GM12878 (cell line): ENCODE data around the gene ARID1A. TPM values are rescaled to one million over a fixed set of nuclear protein-coding genes. Genes with fewer than 3 reads are reported as not detected.

Experiments
- BHLHE40 ChIP-seq, 2 experiments: fragments of 450-650 bp in 1 of 2; IDR thresholded peaks; 2 replicates each; pipeline ENCODE4 v1.6.1; 2011 to 2017; ENCODE audit warnings: low read depth in 2 of 2, borderline replicate concordance in 1 of 2, improper control_type of control experiment in 1 of 2, low read length in 1 of 2, mild to moderate bottlenecking in 1 of 2
- CEBPB ChIP-seq, 2 experiments: fragments of 150-350 bp in 1 of 2; IDR thresholded peaks; 2 replicates each; pipeline ENCODE4 v1.6.1; 2012 to 2014; ENCODE audit warnings: low read depth in 2 of 2, low read length in 2 of 2, borderline replicate concordance in 1 of 2, inconsistent platforms in 1 of 2
- EGR1 ChIP-seq, 2 experiments: IDR thresholded peaks; 1 replicate in 1 of 2; 2 replicates in 1 of 2; pipeline ENCODE4 v1.6.1; 2011 to 2012; ENCODE audit warnings: low read depth in 2 of 2, low read length in 2 of 2, borderline replicate concordance in 1 of 2, mild to moderate bottlenecking in 1 of 2, moderate library complexity in 1 of 2
- IRF4 ChIP-seq: IDR thresholded peaks from 2 replicates; pipeline ENCODE4 v1.6.1; 2011; ENCODE audit warnings: low read depth, low read length
- KLF5 ChIP-seq: fragments of 450-650 bp; IDR thresholded peaks from 2 replicates; pipeline ENCODE4 v1.6.1; 2014; ENCODE audit warnings: mild to moderate bottlenecking; ENCODE audit not compliant: partially characterized antibody
- NBN ChIP-seq: fragments of 450-650 bp; IDR thresholded peaks from 2 replicates; pipeline ENCODE4 v1.6.1; 2016
- NFIC ChIP-seq: IDR thresholded peaks from 2 replicates; pipeline ENCODE4 v1.6.1; 2012; ENCODE audit warnings: low read depth, mild to moderate bottlenecking, inconsistent platforms, low read length, moderate library complexity
- PAX5 ChIP-seq: IDR thresholded peaks from 2 replicates; pipeline ENCODE4 v1.6.1; 2011; ENCODE audit warnings: low read depth, low read length, borderline replicate concordance
- POLR2AphosphoS5 ChIP-seq: IDR thresholded peaks from 2 replicates; pipeline ENCODE4 v1.6.1; 2011; ENCODE audit warnings: mild to moderate bottlenecking, low read length, inconsistent platforms
- RAD21 ChIP-seq: IDR thresholded peaks from 2 replicates; pipeline ENCODE4 v1.6.1; 2011; ENCODE audit warnings: mild to moderate bottlenecking, low read depth, low read length, moderate library complexity; ENCODE audit not compliant: insufficient read depth
- RFX5 ChIP-seq: IDR thresholded peaks from 2 replicates; pipeline ENCODE4 v1.6.1; 2011; ENCODE audit warnings: low read depth, low read length, improper control_type of control experiment
- RUNX3 ChIP-seq: IDR thresholded peaks from 2 replicates; pipeline ENCODE4 v1.6.1; 2012; ENCODE audit warnings: low read length, inconsistent platforms
- SMARCA5 ChIP-seq: fragments of 450-650 bp; IDR thresholded peaks from 2 replicates; pipeline ENCODE4 v1.6.1; 2017; ENCODE audit warnings: mild to moderate bottlenecking
- TARDBP ChIP-seq: IDR thresholded peaks from 2 replicates; pipeline ENCODE4 v1.6.1; 2016; ENCODE audit warnings: borderline replicate concordance
- ZNF217 ChIP-seq: fragments of 450-650 bp; IDR thresholded peaks from 2 replicates; pipeline ENCODE4 v1.6.1; 2017; ENCODE audit warnings: antibody characterized with exemption, mild to moderate bottlenecking
- ZSCAN29 ChIP-seq: fragments of 450-650 bp; IDR thresholded peaks from 2 replicates; pipeline ENCODE4 v1.6.1; 2017; ENCODE audit warnings: mild to moderate bottlenecking, moderate library complexity
- polyA plus RNA-seq, 11 experiments: library from polyadenylated mRNA; depleted of rRNA in 4 of 11; unstranded in 6 of 11; stranded (reverse) in 5 of 11; fragments of >200 nt; fragmentation: Nextera tagmentation in 4 of 11; fragmentation: Illumina TruSeq in 1 of 11; extraction: Ambion mirVana in 4 of 11; extraction: Trizol in 1 of 11; gene quantifications; 1 replicate in 1 of 11; 2 replicates in 10 of 11; pipeline versions ENCODE4 v1.2.1 to v1.2.3, GENCODE V29; 2011 to 2016; ENCODE audit warnings: inconsistent platforms in 2 of 11, missing spikeins in 2 of 11, low read depth in 1 of 11
- total RNA-seq, 4 experiments: library from RNA; depleted of rRNA in 3 of 4; stranded (reverse); fragments of >200 nt in 3 of 4; fragmentation: Illumina TruSeq in 1 of 4; extraction: Trizol in 1 of 4; gene quantifications; 2 replicates each; pipeline versions ENCODE4 v1.2.1 to v1.2.3, GENCODE V29; 2013 to 2021
- TF ChIP-seq, protein P1 (sequence below): fragments of 150-350 bp; IDR thresholded peaks from 2 replicates; pipeline ENCODE4 v1.6.1; 2014; ENCODE audit warnings: mild to moderate bottlenecking, low read depth, low read length
- TF ChIP-seq, protein P2 (sequence below): IDR thresholded peaks from 2 replicates; pipeline ENCODE4 v1.6.1; 2012; ENCODE audit warnings: low read depth, low read length, improper control_type of control experiment
- TF ChIP-seq, protein P3 (sequence below): fragments of 450-650 bp; IDR thresholded peaks from 2 replicates; pipeline ENCODE4 v1.6.1; 2018; ENCODE audit warnings: borderline replicate concordance, mild to moderate bottlenecking; ENCODE audit not compliant: partially characterized antibody
- TF ChIP-seq, protein P4 (sequence below): fragments of 450-650 bp; IDR thresholded peaks from 2 replicates; pipeline ENCODE4 v1.6.1; 2017; ENCODE audit warnings: mild to moderate bottlenecking
- TF ChIP-seq, protein P5 (sequence below), 3 experiments: IDR thresholded peaks in 2 of 3; conservative IDR thresholded peaks in 1 of 3; 2 replicates each; pipeline ENCODE4 v1.5.1; 2011; ENCODE audit warnings: low read depth in 3 of 3, low read length in 3 of 3, mild to moderate bottlenecking in 3 of 3, control low read depth in 2 of 3, moderate library complexity in 2 of 3, inconsistent platforms in 1 of 3, mixed read lengths in 1 of 3; ENCODE audit not compliant: control insufficient read depth in 2 of 3, insufficient read depth in 1 of 3; ENCODE audit errors: extremely low read depth in 1 of 3

Gene ARID1A
- total and polyA plus RNA-seq, 10 of the 15 experiments (the other 5 are each of a cell fraction or from before 2014, with no cell fraction given): 10.0 to 98.0 (median 23.5) TPM

DNA sequence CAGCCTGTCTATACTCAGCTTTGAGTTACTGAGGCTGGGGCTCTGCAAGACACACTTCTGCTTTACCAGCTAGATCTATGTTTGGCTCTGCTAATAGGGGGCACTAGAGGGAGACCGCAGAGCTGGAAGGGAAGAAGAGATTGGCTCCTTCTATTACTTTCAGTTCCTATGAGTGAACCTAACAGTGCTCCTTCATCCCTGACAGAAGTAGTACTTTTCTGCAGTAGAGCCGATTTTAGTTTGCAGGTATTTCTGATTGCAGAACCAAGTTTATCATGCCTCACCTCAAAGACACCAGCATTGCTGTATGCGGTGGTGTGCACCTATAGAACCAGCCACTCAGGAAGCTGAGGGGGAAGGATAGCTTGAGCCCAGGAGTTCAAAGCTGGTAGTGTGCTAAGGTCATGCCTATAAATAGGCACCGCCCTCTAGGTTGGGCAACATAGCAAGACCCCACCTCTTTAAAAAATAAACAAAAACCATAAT is 125.0 kb downstream of the ARID1A start (continued):
- TF ChIP-seq, protein P1, sequence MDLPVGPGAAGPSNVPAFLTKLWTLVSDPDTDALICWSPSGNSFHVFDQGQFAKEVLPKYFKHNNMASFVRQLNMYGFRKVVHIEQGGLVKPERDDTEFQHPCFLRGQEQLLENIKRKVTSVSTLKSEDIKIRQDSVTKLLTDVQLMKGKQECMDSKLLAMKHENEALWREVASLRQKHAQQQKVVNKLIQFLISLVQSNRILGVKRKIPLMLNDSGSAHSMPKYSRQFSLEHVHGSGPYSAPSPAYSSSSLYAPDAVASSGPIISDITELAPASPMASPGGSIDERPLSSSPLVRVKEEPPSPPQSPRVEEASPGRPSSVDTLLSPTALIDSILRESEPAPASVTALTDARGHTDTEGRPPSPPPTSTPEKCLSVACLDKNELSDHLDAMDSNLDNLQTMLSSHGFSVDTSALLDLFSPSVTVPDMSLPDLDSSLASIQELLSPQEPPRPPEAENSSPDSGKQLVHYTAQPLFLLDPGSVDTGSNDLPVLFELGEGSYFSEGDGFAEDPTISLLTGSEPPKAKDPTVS: no peak
- TF ChIP-seq ZSCAN29 (no peak), TARDBP (no peak), NFIC (no peak), RAD21 (peak; percentile 42), KLF5 (no peak), ZNF217 (no peak; the same call in 1 of the 2 replicates), IRF4 (peak; percentile 77), NBN (peak; percentile 60; the same call in 1 of the 2 replicates), BHLHE40 (IDR thresholded peaks at IDR 0.05; ENCODE audit: borderline replicate concordance in 1 of 2, low read depth in 2 of 2, low read length in 1 of 2) (peak in 1 of 2 experiments; percentile 18; a peak in 1 of 4 replicates), RFX5 (no peak), RUNX3 (peak; percentile 95), CEBPB (IDR thresholded peaks at IDR 0.05; ENCODE audit: borderline replicate concordance in 1 of 2, low read depth in 2 of 2, low read length in 2 of 2) (no peak), PAX5 (peak; percentile 47; the same call in 1 of the 2 replicates), POLR2AphosphoS5 (no peak), SMARCA5 (peak; percentile 81; the same call in 1 of the 2 replicates), EGR1 (IDR thresholded peaks at IDR 0.05; ENCODE audit: borderline replicate concordance in 1 of 2, low read depth in 2 of 2, low read length in 2 of 2) (no peak)
- TF ChIP-seq, protein P2, sequence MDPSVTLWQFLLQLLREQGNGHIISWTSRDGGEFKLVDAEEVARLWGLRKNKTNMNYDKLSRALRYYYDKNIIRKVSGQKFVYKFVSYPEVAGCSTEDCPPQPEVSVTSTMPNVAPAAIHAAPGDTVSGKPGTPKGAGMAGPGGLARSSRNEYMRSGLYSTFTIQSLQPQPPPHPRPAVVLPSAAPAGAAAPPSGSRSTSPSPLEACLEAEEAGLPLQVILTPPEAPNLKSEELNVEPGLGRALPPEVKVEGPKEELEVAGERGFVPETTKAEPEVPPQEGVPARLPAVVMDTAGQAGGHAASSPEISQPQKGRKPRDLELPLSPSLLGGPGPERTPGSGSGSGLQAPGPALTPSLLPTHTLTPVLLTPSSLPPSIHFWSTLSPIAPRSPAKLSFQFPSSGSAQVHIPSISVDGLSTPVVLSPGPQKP: no peak
- TF ChIP-seq, protein P3, sequence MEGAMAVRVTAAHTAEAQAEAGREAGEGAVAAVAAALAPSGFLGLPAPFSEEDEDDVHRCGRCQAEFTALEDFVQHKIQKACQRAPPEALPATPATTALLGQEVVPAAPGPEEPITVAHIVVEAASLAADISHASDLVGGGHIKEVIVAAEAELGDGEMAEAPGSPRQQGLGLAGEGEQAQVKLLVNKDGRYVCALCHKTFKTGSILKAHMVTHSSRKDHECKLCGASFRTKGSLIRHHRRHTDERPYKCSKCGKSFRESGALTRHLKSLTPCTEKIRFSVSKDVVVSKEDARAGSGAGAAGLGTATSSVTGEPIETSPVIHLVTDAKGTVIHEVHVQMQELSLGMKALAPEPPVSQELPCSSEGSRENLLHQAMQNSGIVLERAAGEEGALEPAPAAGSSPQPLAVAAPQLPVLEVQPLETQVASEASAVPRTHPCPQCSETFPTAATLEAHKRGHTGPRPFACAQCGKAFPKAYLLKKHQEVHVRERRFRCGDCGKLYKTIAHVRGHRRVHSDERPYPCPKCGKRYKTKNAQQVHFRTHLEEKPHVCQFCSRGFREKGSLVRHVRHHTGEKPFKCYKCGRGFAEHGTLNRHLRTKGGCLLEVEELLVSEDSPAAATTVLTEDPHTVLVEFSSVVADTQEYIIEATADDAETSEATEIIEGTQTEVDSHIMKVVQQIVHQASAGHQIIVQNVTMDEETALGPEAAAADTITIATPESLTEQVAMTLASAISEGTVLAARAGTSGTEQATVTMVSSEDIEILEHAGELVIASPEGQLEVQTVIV: no peak
- TF ChIP-seq, protein P4, sequence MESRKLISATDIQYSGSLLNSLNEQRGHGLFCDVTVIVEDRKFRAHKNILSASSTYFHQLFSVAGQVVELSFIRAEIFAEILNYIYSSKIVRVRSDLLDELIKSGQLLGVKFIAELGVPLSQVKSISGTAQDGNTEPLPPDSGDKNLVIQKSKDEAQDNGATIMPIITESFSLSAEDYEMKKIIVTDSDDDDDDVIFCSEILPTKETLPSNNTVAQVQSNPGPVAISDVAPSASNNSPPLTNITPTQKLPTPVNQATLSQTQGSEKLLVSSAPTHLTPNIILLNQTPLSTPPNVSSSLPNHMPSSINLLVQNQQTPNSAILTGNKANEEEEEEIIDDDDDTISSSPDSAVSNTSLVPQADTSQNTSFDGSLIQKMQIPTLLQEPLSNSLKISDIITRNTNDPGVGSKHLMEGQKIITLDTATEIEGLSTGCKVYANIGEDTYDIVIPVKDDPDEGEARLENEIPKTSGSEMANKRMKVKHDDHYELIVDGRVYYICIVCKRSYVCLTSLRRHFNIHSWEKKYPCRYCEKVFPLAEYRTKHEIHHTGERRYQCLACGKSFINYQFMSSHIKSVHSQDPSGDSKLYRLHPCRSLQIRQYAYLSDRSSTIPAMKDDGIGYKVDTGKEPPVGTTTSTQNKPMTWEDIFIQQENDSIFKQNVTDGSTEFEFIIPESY: no peak
- TF ChIP-seq, protein P5, sequence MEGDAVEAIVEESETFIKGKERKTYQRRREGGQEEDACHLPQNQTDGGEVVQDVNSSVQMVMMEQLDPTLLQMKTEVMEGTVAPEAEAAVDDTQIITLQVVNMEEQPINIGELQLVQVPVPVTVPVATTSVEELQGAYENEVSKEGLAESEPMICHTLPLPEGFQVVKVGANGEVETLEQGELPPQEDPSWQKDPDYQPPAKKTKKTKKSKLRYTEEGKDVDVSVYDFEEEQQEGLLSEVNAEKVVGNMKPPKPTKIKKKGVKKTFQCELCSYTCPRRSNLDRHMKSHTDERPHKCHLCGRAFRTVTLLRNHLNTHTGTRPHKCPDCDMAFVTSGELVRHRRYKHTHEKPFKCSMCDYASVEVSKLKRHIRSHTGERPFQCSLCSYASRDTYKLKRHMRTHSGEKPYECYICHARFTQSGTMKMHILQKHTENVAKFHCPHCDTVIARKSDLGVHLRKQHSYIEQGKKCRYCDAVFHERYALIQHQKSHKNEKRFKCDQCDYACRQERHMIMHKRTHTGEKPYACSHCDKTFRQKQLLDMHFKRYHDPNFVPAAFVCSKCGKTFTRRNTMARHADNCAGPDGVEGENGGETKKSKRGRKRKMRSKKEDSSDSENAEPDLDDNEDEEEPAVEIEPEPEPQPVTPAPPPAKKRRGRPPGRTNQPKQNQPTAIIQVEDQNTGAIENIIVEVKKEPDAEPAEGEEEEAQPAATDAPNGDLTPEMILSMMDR (IDR thresholded peaks at IDR 0.05 in 2 of 3, conservative IDR thresholded peaks at IDR 0.05 in 1 of 3; ENCODE audit: control insufficient read depth in 2 of 3, extremely low read depth in 1 of 3, insufficient read depth in 1 of 3, low read depth in 3 of 3, low read length in 3 of 3): peak; percentile 65 to 68 (median 67)
